Transverse colon (tissue), 4 donors: ENCODE results near the gene ADCY5. TPM values are rescaled to one million over a fixed set of nuclear protein-coding genes. Genes with fewer than 3 reads are reported as not detected.

ENCODE experiments used
- DNase-seq: peaks from one replicate; pipeline ENCODE4 v3.0.0-alpha.2; 2019
- H3K27ac ChIP-seq, 4 donors: fragments of 200-600 bp; sonication (generic); 2 replicates each; pipeline ENCODE4 v1.5.1; 2016 to 2018; ENCODE audit warnings: inconsistent platforms in 4 of 4
- H3K27me3 ChIP-seq: fragments of 200-600 bp; sonication (generic); 2 replicates; pipeline ENCODE4 v1.5.1; 2017; ENCODE audit warnings: inconsistent platforms
- H3K36me3 ChIP-seq, 4 donors: fragments of 200-600 bp; sonication (generic); 2 replicates each; pipeline ENCODE4 v1.5.1; 2017 to 2019; ENCODE audit warnings: inconsistent platforms in 4 of 4
- H3K4me1 ChIP-seq, 4 donors: fragments of 200-600 bp; sonication (generic); 2 replicates each; pipeline ENCODE4 v1.5.1; 2017 to 2020; ENCODE audit warnings: inconsistent platforms in 4 of 4
- H3K4me3 ChIP-seq, 4 donors: fragments of 200-600 bp; sonication (generic); 1 replicate in 1 of 4; 2 replicates in 3 of 4; pipeline versions ENCODE4 v1.5.1 to v1.6.1; 2017 to 2019; ENCODE audit warnings: inconsistent platforms in 4 of 4
- H3K9me3 ChIP-seq, 2 donors: fragments of 200-600 bp; sonication (generic); 2 replicates each; pipeline ENCODE4 v1.5.1; 2017 to 2019; ENCODE audit warnings: inconsistent platforms in 2 of 2
- EP300 ChIP-seq: sonication (generic); formaldehyde crosslinking; IDR thresholded peaks from one replicate; pipeline ENCODE4 v1.6.1; 2017; ENCODE audit warnings: antibody characterized with exemption, low read depth
- POLR2A ChIP-seq: fragments of 450-650 bp; IDR thresholded peaks from one replicate; pipeline ENCODE4 v1.6.1; 2016; ENCODE audit warnings: antibody characterized with exemption, mild to moderate bottlenecking, moderate library complexity
- POLR2AphosphoS5 ChIP-seq, 3 donors: sonication (generic); formaldehyde crosslinking; IDR thresholded peaks; one replicate each; pipeline ENCODE4 v1.6.1; 2016; ENCODE audit warnings: antibody characterized with exemption in 3 of 3
- WGBS, 2 donors: methylation state at CpG; one replicate each; pipeline ENCODE4 v1.1.5; 2018; ENCODE audit warnings: low coverage in 1 of 2; 5-methylcytosine and 5-hydroxymethylcytosine counted together
- in situ Hi-C, 4 donors: fragments of 200-750 bp; cut with MboI; loops; one replicate each; pipeline versions ENCODE4 v1.15.0 to v1.15.1; 2017; ENCODE audit warnings: low sequenced_read_pairs in 3 of 4, low pct_ligation_motif_present in 1 of 4, low pct_unique_long_range_greater_than_20kb in 1 of 4
- intact Hi-C: fragments of 100-400 bp; cut with DNase I; formaldehyde crosslinking; loops from one replicate; pipeline ENCODE4 v1.15.1; 2023; ENCODE audit warnings: low total_unique reads
- total RNA-seq, 4 donors: library from RNA; depleted of rRNA; stranded (reverse); fragments of >200 nt; gene quantifications; one replicate each; pipeline ENCODE4 v1.1.0, GENCODE V29; 2016
- TF ChIP-seq, protein P1 (sequence below), 5 experiments: fragments of 200-600 bp in 3 of 5; fragments of 450-650 bp in 2 of 5; sonication (generic) in 3 of 5; IDR thresholded peaks; 1 replicate in 2 of 5; 2 replicates in 3 of 5; pipeline ENCODE4 v1.5.1; 2016 to 2017; ENCODE audit warnings: antibody characterized with exemption in 5 of 5, inconsistent platforms in 3 of 5, mild to moderate bottlenecking in 2 of 5, moderate library complexity in 1 of 5

ADCY5 gene
- total RNA-seq, 4 donors from 2014 or later = 13.9 to 42.0 (median 28.6) TPM

GRCh38 chr3:123447416-123447748 lies 1.5 kb downstream of the ADCY5 start:
- no peaks in the 10 kb centered on the region for H3K36me3 ChIP-seq
- H3K9me3 ChIP-seq = no peaks in the 10 kb centered on the region
- peak overlapping the region; percentile 12 to 82 (median 42) for H3K4me3 ChIP-seq
- peaks cover 0 to 25% (median 18%) of the 10 kb centered on the region in 4 donors for H3K4me1 ChIP-seq
- 89% methylated on average over 25 of the region's 27 CpGs; no CpG with 5 or more reads in 1 of the 2 donors for WGBS, 2 donors
- in situ Hi-C loops (no loop called here), intact Hi-C loops (loop anchor here (5.0 to 10.0 kb wide), 2 partner anchors 73 to 115 kb away; no protein-coding TSS in a partner anchor)
- H3K27me3 ChIP-seq = peaks cover 48% of the 10 kb centered on the region
- DNase-seq = no peak
- H3K27ac ChIP-seq = peak overlapping the region; percentile 81 to 89 (median 84)
- TF ChIP-seq EP300 (no peak), POLR2A (no peak), POLR2AphosphoS5 (IDR thresholded peaks at IDR 0.05) (no peak)
- TF ChIP-seq, protein P1, sequence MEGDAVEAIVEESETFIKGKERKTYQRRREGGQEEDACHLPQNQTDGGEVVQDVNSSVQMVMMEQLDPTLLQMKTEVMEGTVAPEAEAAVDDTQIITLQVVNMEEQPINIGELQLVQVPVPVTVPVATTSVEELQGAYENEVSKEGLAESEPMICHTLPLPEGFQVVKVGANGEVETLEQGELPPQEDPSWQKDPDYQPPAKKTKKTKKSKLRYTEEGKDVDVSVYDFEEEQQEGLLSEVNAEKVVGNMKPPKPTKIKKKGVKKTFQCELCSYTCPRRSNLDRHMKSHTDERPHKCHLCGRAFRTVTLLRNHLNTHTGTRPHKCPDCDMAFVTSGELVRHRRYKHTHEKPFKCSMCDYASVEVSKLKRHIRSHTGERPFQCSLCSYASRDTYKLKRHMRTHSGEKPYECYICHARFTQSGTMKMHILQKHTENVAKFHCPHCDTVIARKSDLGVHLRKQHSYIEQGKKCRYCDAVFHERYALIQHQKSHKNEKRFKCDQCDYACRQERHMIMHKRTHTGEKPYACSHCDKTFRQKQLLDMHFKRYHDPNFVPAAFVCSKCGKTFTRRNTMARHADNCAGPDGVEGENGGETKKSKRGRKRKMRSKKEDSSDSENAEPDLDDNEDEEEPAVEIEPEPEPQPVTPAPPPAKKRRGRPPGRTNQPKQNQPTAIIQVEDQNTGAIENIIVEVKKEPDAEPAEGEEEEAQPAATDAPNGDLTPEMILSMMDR (IDR thresholded peaks at IDR 0.05) = no peak

- no peak for DNase-seq
- Histone ChIP-seq H3K4me1 (peaks cover 0 to 25% (median 18%) of the 10 kb centered on the region in 4 donors), H3K36me3 (no peaks in the 10 kb centered on the region), H3K27me3 (peaks cover 41% of the 10 kb centered on the region), H3K27ac (peak overlapping the region; percentile 81 to 89 (median 84)), H3K4me3 (peak overlapping the region in 3 of 4 donors; percentile 12 to 82 (median 69)), H3K9me3 (no peaks in the 10 kb centered on the region)
- WGBS, 2 donors = 89% methylated on average over 6 of the region's 6 CpGs; no CpG with 5 or more reads in 1 of the 2 donors
- intact Hi-C loops (loop anchor here (5.0 to 10.0 kb wide), 2 partner anchors 72 to 114 kb away; no protein-coding TSS in a partner anchor), in situ Hi-C loops (no loop called here)
- TF ChIP-seq POLR2A = no peak
- TF ChIP-seq, protein P1 (IDR thresholded peaks at IDR 0.05) = no peak
Observed at GRCh38 chr3:123446610-123447109, 2.2 kb downstream of the ADCY5 start.

GRCh38 chr3:123446210-123446609 lies 2.7 kb downstream of the ADCY5 start:
- H3K27me3 ChIP-seq = peaks cover 37% of the 10 kb centered on the region
- peak overlapping the region; percentile 81 to 89 (median 84) for H3K27ac ChIP-seq

GRCh38 chr3:123445702-123446101 lies 3.2 kb downstream of the ADCY5 start:
- Histone ChIP-seq H3K4me1 (peaks cover 0 to 24% (median 18%) of the 10 kb centered on the region in 4 donors), H3K27ac (peak overlapping the region; percentile 81 to 89 (median 84)), H3K4me3 (peak overlapping the region in 3 of 4 donors; percentile 12 to 82 (median 69)), H3K27me3 (peaks cover 32% of the 10 kb centered on the region), H3K36me3 (no peaks in the 10 kb centered on the region), H3K9me3 (no peaks in the 10 kb centered on the region)
- DNase-seq = no peak
- in situ Hi-C loops (no loop called here), intact Hi-C loops (loop anchor here (5.0 to 10.0 kb wide), 2 partner anchors 71 to 113 kb away; no protein-coding TSS in a partner anchor)
- TF ChIP-seq POLR2A (no peak), POLR2AphosphoS5 (IDR thresholded peaks at IDR 0.05) (no peak), EP300 (no peak)
- TF ChIP-seq, protein P1 (IDR thresholded peaks at IDR 0.05) = no peak
- 52% methylated on average over 2 of the region's 2 CpGs; no CpG with 5 or more reads in 1 of the 2 donors for WGBS, 2 donors

More at GRCh38 chr3:123446210-123446609, 2.7 kb downstream of the ADCY5 start:
- no peak for DNase-seq
- in situ Hi-C loops (no loop called here), intact Hi-C loops (loop anchor here (5.0 to 10.0 kb wide), 2 partner anchors 71 to 114 kb away; no protein-coding TSS in a partner anchor)
- H3K9me3 ChIP-seq = no peaks in the 10 kb centered on the region
- peaks cover 0 to 25% (median 18%) of the 10 kb centered on the region in 4 donors for H3K4me1 ChIP-seq
- 40 to 74% methylated on average over 1 to 2 of the region's 2 CpGs for WGBS, 2 donors
- TF ChIP-seq EP300 (no peak), POLR2A (no peak), POLR2AphosphoS5 (IDR thresholded peaks at IDR 0.05) (no peak)
- TF ChIP-seq, protein P1 (IDR thresholded peaks at IDR 0.05) = no peak
- no peaks in the 10 kb centered on the region for H3K36me3 ChIP-seq
- peak overlapping the region in 3 of 4 donors; percentile 12 to 82 (median 69) for H3K4me3 ChIP-seq
